SU-DHL-6 (cell line): ENCODE measurements around the gene ADAMTS8.

ENCODE experiments used
- CTCF ChIP-seq: fragments of 200-600 bp; sonication (generic); IDR thresholded peaks from one replicate; pipeline ENCODE4 v1.5.1; 2017; ENCODE audit warnings: antibody characterized with exemption, mild to moderate bottlenecking, low read length, moderate library complexity; ENCODE audit not compliant: insufficient read depth, poor library complexity, severe bottlenecking
- EZH2phosphoT487 ChIP-seq: fragments of 200-600 bp; sonication (generic), shearing (Covaris generic); conservative IDR thresholded peaks from 2 replicates; pipeline ENCODE4 v1.6.1; 2018; ENCODE audit warnings: mild to moderate bottlenecking, antibody characterized with exemption, low read length, moderate library complexity, mixed read lengths

- TF ChIP-seq CTCF (no peak), EZH2phosphoT487 (no peak)
Observed at GRCh38 chr11:130476200-130476921, 48.0 kb upstream of the ADAMTS8 start.
